Kidney (tissue), 14 donors: ENCODE results near the gene ANKDD1A. TPM values are rescaled to one million over a fixed set of nuclear protein-coding genes. Genes with fewer than 3 reads are reported as not detected.

ENCODE experiments used
- DNase-seq, 5 donors: peaks; one replicate each; pipeline ENCODE4 v3.0.0-alpha.2; 2013 to 2020
- FAIRE-seq: peaks from 2 replicates; lab custom pipeline; 2012; peaks lifted over from hg19 to GRCh38; lab: Jason Lieb, UNC
- H3K27ac ChIP-seq, 2 donors: one replicate each; pipeline ENCODE4 v1.7.0; 2013; ENCODE audit warnings: low read depth in 2 of 2, low read length in 2 of 2, inconsistent platforms in 1 of 2
- H3K27me3 ChIP-seq: one replicate; pipeline ENCODE4 v1.7.1; 2013; ENCODE audit warnings: low read length, inconsistent platforms; ENCODE audit not compliant: control insufficient read depth, insufficient read depth
- H3K36me3 ChIP-seq, 3 donors: one replicate each; pipeline versions ENCODE4 v1.7.0 to v1.7.1; 2013; ENCODE audit warnings: low read length in 3 of 3, control low read depth in 1 of 3, inconsistent platforms in 1 of 3; ENCODE audit not compliant: insufficient read depth in 3 of 3, control insufficient read depth in 2 of 3
- H3K4me1 ChIP-seq, 3 donors: one replicate each; pipeline versions ENCODE4 v1.7.0 to v1.7.1; 2013; ENCODE audit warnings: low read length in 3 of 3, inconsistent platforms in 1 of 3, low read depth in 1 of 3; ENCODE audit not compliant: control insufficient read depth in 2 of 3, insufficient read depth in 2 of 3
- H3K4me3 ChIP-seq, 3 donors: one replicate each; pipeline versions ENCODE4 v1.7.0 to v1.8.1; 2013; ENCODE audit warnings: low read length in 3 of 3, control low read depth in 1 of 3, inconsistent platforms in 1 of 3
- H3K9ac ChIP-seq, 3 donors: one replicate each; pipeline versions ENCODE4 v1.7.0 to v1.7.1; 2013; ENCODE audit warnings: low read length in 3 of 3, control low read depth in 1 of 3, inconsistent platforms in 1 of 3
- H3K9me3 ChIP-seq, 3 donors: one replicate each; pipeline versions ENCODE4 v1.7.0 to v1.7.1; 2013; ENCODE audit warnings: low read length in 3 of 3, control low read depth in 1 of 3, inconsistent platforms in 1 of 3; ENCODE audit not compliant: control insufficient read depth in 2 of 3, insufficient read depth in 1 of 3
- intact Hi-C: fragments of 100-400 bp; cut with DNase I; formaldehyde crosslinking; loops from one replicate; pipeline ENCODE4 v1.11.1; 2022
- polyA plus RNA-seq: library from polyadenylated mRNA; stranded (reverse); fragments of 350-450 nt; fragmentation: Illumina TruSeq; extraction: RNeasy Lipid Tissue Mini Kit (QIAGEN cat#74804); gene quantifications from one replicate; pipeline ENCODE4 v1.2.3, GENCODE V29; 2014; ENCODE audit warnings: low read depth, low replicate concordance; ENCODE audit not compliant: insufficient read depth
- total RNA-seq: library from RNA; stranded (reverse); fragmentation: NEBNext Ultra II Directional; extraction: Animal tissue kit (Norgen Biotek cat#: 25700); gene quantifications from one replicate; pipeline ENCODE4 v1.2.1, GENCODE V29; 2021
- TF ChIP-seq, protein P1 (sequence below): IDR thresholded peaks from 3 replicates; pipeline ENCODE4 v1.5.1; 2012; ENCODE audit warnings: mild to moderate bottlenecking, moderate library complexity, borderline replicate concordance; ENCODE audit not compliant: insufficient read depth; ENCODE audit errors: extremely low read depth
- donor health status: control.
- donor health status: control.
- donor health status: control.
- donor health status: control.
- donor health status: control.
- donor health status: DM: yes; HTN: yes; CAD: no.
- donor health status: Normal renal cell carcinoma (clear cell type).

Gene ANKDD1A
- total and polyA plus RNA-seq, 2 donors from 2014 or later, result 1.9 to 8.0 TPM

DNA sequence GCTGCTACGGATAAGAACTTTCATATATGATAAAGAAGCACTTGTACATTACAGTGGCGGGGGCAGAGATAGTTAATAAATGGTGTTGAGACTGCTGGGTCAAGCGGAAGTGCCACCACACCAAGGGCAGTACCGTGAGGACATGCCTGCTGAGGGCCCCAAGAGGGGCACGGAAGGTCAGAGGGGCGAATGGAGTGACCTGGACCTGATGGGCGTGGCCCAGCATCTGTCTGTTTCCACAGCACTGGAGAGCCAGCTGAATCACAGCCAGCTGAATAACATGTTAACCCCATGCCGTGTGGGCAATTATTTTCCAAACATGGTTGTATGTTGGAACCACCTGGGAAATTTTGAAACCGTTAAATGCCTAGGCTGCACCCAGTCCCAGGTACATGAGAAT, 37.2 kb downstream of the ANKDD1A start:
- FAIRE-seq (no peak), DNase-seq (no peak)
- no peaks in the 10 kb centered on the region for H3K27me3 ChIP-seq
- intact Hi-C loops, result no loop called here
- no peak overlapping the region for H3K9ac ChIP-seq
- H3K9me3 ChIP-seq, result no peaks in the 10 kb centered on the region
- TF ChIP-seq, protein P1, sequence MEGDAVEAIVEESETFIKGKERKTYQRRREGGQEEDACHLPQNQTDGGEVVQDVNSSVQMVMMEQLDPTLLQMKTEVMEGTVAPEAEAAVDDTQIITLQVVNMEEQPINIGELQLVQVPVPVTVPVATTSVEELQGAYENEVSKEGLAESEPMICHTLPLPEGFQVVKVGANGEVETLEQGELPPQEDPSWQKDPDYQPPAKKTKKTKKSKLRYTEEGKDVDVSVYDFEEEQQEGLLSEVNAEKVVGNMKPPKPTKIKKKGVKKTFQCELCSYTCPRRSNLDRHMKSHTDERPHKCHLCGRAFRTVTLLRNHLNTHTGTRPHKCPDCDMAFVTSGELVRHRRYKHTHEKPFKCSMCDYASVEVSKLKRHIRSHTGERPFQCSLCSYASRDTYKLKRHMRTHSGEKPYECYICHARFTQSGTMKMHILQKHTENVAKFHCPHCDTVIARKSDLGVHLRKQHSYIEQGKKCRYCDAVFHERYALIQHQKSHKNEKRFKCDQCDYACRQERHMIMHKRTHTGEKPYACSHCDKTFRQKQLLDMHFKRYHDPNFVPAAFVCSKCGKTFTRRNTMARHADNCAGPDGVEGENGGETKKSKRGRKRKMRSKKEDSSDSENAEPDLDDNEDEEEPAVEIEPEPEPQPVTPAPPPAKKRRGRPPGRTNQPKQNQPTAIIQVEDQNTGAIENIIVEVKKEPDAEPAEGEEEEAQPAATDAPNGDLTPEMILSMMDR, result no peak
- no peaks in the 10 kb centered on the region for H3K4me1 ChIP-seq
- no peak overlapping the region for H3K4me3 ChIP-seq
- H3K36me3 ChIP-seq, result no peaks in the 10 kb centered on the region
- H3K27ac ChIP-seq, result no peak overlapping the region

DNA sequence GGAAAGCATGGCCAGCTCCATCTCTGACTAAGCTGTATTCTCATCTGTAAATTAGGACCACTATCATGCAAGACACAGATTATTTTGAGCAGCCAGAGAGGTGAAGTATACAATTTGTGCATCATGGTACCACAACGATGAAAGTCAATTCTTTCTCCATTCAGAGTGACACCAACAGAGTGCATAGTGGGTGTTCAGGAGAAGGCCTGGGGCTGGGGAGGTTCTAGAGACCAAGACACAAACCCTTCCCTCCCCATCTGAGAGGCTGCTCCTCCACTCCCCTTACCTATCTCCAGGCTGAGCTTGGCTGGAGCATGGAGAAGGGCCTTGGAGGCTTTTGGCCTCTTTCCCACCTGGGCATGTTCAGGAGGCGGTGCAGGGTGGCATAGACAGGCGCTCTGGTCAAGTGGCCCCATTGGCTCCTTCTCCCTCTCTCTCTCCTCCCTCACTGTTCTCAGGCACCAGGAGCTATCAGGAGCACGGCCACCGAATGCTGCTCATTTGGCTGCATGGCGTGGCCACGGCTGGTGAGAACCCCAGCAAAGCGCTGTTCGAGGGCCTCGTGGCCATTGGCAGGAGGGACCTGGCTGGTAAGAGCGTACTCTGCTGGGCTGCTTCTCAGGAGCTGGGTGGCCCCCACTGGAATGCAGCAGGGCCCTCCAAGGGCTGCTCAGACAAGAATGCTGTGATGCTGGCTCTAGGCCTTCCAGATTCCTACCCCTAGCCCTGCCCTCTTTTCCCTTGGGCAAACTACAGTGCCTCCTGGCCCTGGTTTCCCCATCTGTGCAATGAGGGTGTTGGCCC, 37.9 kb downstream of the ANKDD1A start:
- H3K4me1 ChIP-seq, result no peaks in the 10 kb centered on the region
- TF ChIP-seq, protein P1, result no peak
- DNase-seq (no peak), FAIRE-seq (no peak)
- H3K36me3 ChIP-seq, result no peaks in the 10 kb centered on the region
- H3K9me3 ChIP-seq, result no peaks in the 10 kb centered on the region
- no peak overlapping the region for H3K9ac ChIP-seq
- intact Hi-C loops, result no loop called here
- no peaks in the 10 kb centered on the region for H3K27me3 ChIP-seq
- H3K4me3 ChIP-seq, result no peak overlapping the region
- no peak overlapping the region for H3K27ac ChIP-seq

DNA sequence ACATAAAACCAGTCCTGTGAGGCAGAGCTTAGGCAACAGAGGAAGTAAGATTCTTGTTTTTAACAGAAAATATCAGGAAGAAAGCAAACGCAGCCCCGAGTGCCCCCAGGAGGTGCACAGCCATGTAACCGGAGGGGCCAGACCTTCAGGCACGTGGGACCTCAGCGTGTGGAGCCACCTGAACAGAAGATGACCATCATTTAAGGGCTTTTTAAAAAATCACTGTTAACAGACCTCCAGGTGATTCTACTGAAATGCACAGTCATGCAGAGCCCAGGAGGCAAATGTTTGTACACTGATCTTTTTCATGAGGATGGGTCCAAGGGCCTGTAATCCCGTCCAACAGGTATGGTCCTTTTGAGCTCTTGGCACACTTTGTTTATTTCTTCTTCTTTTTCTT, 39.2 kb downstream of the ANKDD1A start:
- DNase-seq (no peak), FAIRE-seq (no peak)
- H3K4me1 ChIP-seq, result no peaks in the 10 kb centered on the region
- H3K4me3 ChIP-seq, result no peak overlapping the region
- TF ChIP-seq, protein P1, result no peak
- H3K9ac ChIP-seq, result no peak overlapping the region
- no peak overlapping the region for H3K27ac ChIP-seq
- no peaks in the 10 kb centered on the region for H3K27me3 ChIP-seq
- no peaks in the 10 kb centered on the region for H3K9me3 ChIP-seq
- intact Hi-C loops, result no loop called here
- peaks cover 0 to 9% (median 0%) of the 10 kb centered on the region in 3 donors for H3K36me3 ChIP-seq
